Psoas muscle (tissue), 8 donors: Measurements from ENCODE around the gene OR1I1. TPM values are rescaled to one million over a fixed set of nuclear protein-coding genes. Genes with fewer than 3 reads are reported as not detected.
A peak's percentile ranks its signal among the peaks of the same experiment; 100 is the strongest.

ENCODE experiments used
- ATAC-seq, 4 donors: fragments of 200-7000 bp; cut with Tn5 transposase; one replicate each; pipeline ENCODE4 v1.9.1; 2020; ENCODE audit warnings: moderate library complexity in 3 of 4, mild to moderate bottlenecking in 2 of 4
- DNase-seq, 2 donors: peaks; one replicate each; pipeline ENCODE4 v3.0.0-alpha.2; 2020
- H3K27ac ChIP-seq: fragments of 200-600 bp; one replicate; pipeline ENCODE4 v1.8.0; 2022
- H3K27me3 ChIP-seq, 3 donors: fragments of 200-600 bp in 1 of 3; one replicate each; pipeline versions ENCODE4 v1.6.1 to v1.8.0; 2013 to 2022; ENCODE audit warnings: low read length in 2 of 3, mild to moderate bottlenecking in 2 of 3, moderate library complexity in 1 of 3; ENCODE audit not compliant: insufficient read depth in 3 of 3
- H3K36me3 ChIP-seq, 2 donors: fragments of 200-600 bp in 1 of 2; one replicate each; pipeline versions ENCODE4 v1.6.1 to v1.8.0; 2013 to 2022; ENCODE audit warnings: low read depth in 1 of 2, mild to moderate bottlenecking in 1 of 2, moderate library complexity in 1 of 2; ENCODE audit not compliant: insufficient read depth in 1 of 2
- H3K4me1 ChIP-seq: fragments of 200-600 bp; one replicate; pipeline ENCODE4 v1.8.0; 2022
- H3K4me3 ChIP-seq: fragments of 200-600 bp; one replicate; pipeline ENCODE4 v1.8.0; 2022; ENCODE audit warnings: mild to moderate bottlenecking
- H3K9me3 ChIP-seq: fragments of 200-600 bp; one replicate; pipeline ENCODE4 v1.8.0; 2022
- CTCF ChIP-seq: fragments of 200-600 bp; IDR thresholded peaks from one replicate; pipeline ENCODE4 v1.8.0; 2022; ENCODE audit warnings: antibody characterized with exemption
- WGBS, 3 donors: extraction: QIAGEN DNeasy Blood & Tissue Kit; methylation state at CpG; one replicate each; pipeline versions ENCODE4 v1.1.6 to v1.1.7; 2013; 5-methylcytosine and 5-hydroxymethylcytosine counted together
- intact Hi-C, 2 donors: fragments of 100-400 bp; cut with DNase I; formaldehyde crosslinking; loops; one replicate each; pipeline versions ENCODE4 v1.11.0 to v1.14.2; 2022
- polyA plus RNA-seq, 3 donors: library from polyadenylated mRNA; stranded (reverse); fragments of 200-250 nt; gene quantifications; one replicate each; pipeline ENCODE4 v1.2.3, GENCODE V29; 2013
- total RNA-seq, 4 donors: library from RNA; stranded (reverse); fragmentation: NEBNext Ultra II Directional in 2 of 4; extraction: Animal tissue kit (Norgen Biotek cat#: 25700) in 2 of 4; gene quantifications; one replicate each; pipeline versions ENCODE4 v1.2.1 to v1.2.4, GENCODE V29; 2021 to 2023
- donor health status: healthy with polysubstance abuse.
- donor health status: DM: no; HTN: no; CAD: no; lungs with moderate emphysema.
- donor health status: Bipolar disorder and iron deficiency.
- donor health status: healthy.
- donor health status: DM: yes; HTN: yes; CAD: no.
- donor health status: DM: no; HTN: no; CAD: no.
- donor health status: DM: no; HTN: no; CAD: no.
- donor health status: DM: yes; HTN: yes; CAD: no.

The OR1I1 gene
- total and polyA plus RNA-seq, 7 donors, result not detected

GRCh38 chr19:15115080-15115479 lies 33.1 kb downstream of the OR1I1 start:
- 39 to 44% (median 40%) methylated on average over 13 of the region's 13 CpGs for WGBS, 3 donors
- H3K9me3 ChIP-seq, result no peaks in the 10 kb centered on the region
- ATAC-seq (peak; percentile 55 to 70 (median 60)), DNase-seq (peak; percentile 75 to 90)
- no peak overlapping the region for H3K4me3 ChIP-seq
- no peaks in the 10 kb centered on the region for H3K27me3 ChIP-seq
- peaks cover 5 to 79% of the 10 kb centered on the region in 2 donors for H3K36me3 ChIP-seq
- TF ChIP-seq CTCF, result no peak
- intact Hi-C loops, result no loop called here
- no peaks in the 10 kb centered on the region for H3K4me1 ChIP-seq
- H3K27ac ChIP-seq, result peak overlapping the region; percentile 21

- no peaks in the 10 kb centered on the region for H3K9me3 ChIP-seq
- TF ChIP-seq CTCF, result no peak
- 73 to 76% (median 74%) methylated on average over 23 of the region's 23 CpGs for WGBS, 3 donors
- H3K27ac ChIP-seq, result peak overlapping the region; percentile 21
- intact Hi-C loops, result no loop called here
- DNase-seq (no peak), ATAC-seq (no peak)
- H3K36me3 ChIP-seq, result peaks cover 5 to 85% of the 10 kb centered on the region in 2 donors
- H3K4me1 ChIP-seq, result no peaks in the 10 kb centered on the region
- H3K4me3 ChIP-seq, result no peak overlapping the region
- no peaks in the 10 kb centered on the region for H3K27me3 ChIP-seq
Measured at GRCh38 chr19:15115762-15116615, 34.0 kb downstream of the OR1I1 start.

GRCh38 chr19:15116856-15117255 lies 34.8 kb downstream of the OR1I1 start:
- TF ChIP-seq CTCF, result no peak
- DNase-seq (no peak), ATAC-seq (no peak)
- peaks cover 5 to 94% of the 10 kb centered on the region in 2 donors for H3K36me3 ChIP-seq
- H3K9me3 ChIP-seq, result no peaks in the 10 kb centered on the region
- intact Hi-C loops, result no loop called here
- no peak overlapping the region for H3K27ac ChIP-seq
- WGBS, 3 donors, result 81 to 89% (median 85%) methylated on average over 12 of the region's 12 CpGs
- H3K4me3 ChIP-seq, result no peak overlapping the region
- H3K27me3 ChIP-seq, result no peaks in the 10 kb centered on the region
- no peaks in the 10 kb centered on the region for H3K4me1 ChIP-seq

- no peaks in the 10 kb centered on the region for H3K4me1 ChIP-seq
- DNase-seq (no peak), ATAC-seq (no peak)
- no peak for TF ChIP-seq CTCF
- H3K27ac ChIP-seq, result no peak overlapping the region
- intact Hi-C loops, result no loop called here
- no peaks in the 10 kb centered on the region for H3K9me3 ChIP-seq
- peaks cover 5 to 96% of the 10 kb centered on the region in 2 donors for H3K36me3 ChIP-seq
- WGBS, 3 donors, result 94 to 100% (median 99%) methylated on average over 2 of the region's 2 CpGs
- no peak overlapping the region for H3K4me3 ChIP-seq
- H3K27me3 ChIP-seq, result no peaks in the 10 kb centered on the region
Measured at GRCh38 chr19:15118248-15118647, 36.2 kb downstream of the OR1I1 start.
